SJSA1 (cell line): ENCODE measurements around the gene MTPN. TPM values are rescaled to one million over a fixed set of nuclear protein-coding genes. Genes with fewer than 3 reads are reported as not detected.

ENCODE experiments used
- DNase-seq, 2 experiments: peaks; one replicate each; pipeline ENCODE4 v3.0.0-alpha.2; 2015 to 2020; ENCODE audit warnings: low spot score in 2 of 2, low read depth in 1 of 2
- H3K27ac ChIP-seq: fragments of 250-450 bp; sonication (Bioruptor Pico); 2 replicates; pipeline ENCODE4 v1.5.1; 2020; ENCODE audit warnings: mild to moderate bottlenecking, moderate library complexity
- H3K27me3 ChIP-seq: fragments of 250-450 bp; sonication (Bioruptor Pico); replicated peaks from 2 replicates; pipeline ENCODE4 v1.5.1; 2020; ENCODE audit warnings: mild to moderate bottlenecking, moderate library complexity
- H3K36me3 ChIP-seq: fragments of 250-450 bp; sonication (Bioruptor Pico); 2 replicates; pipeline ENCODE4 v1.5.1; 2020; ENCODE audit warnings: mild to moderate bottlenecking
- H3K4me1 ChIP-seq: fragments of 250-450 bp; sonication (Bioruptor Pico); replicated peaks from 2 replicates; pipeline ENCODE4 v1.6.1; 2021; ENCODE audit warnings: mild to moderate bottlenecking
- H3K4me3 ChIP-seq: fragments of 250-450 bp; sonication (Bioruptor Pico); 2 replicates; pipeline ENCODE4 v1.5.1; 2020; ENCODE audit warnings: mild to moderate bottlenecking
- H3K9me3 ChIP-seq: fragments of 250-450 bp; sonication (Bioruptor Pico); replicated peaks from 2 replicates; pipeline ENCODE4 v1.5.1; 2020; ENCODE audit warnings: mild to moderate bottlenecking
- total RNA-seq: library from RNA; depleted of rRNA; stranded (reverse); fragments of >200 nt; shearing (Covaris generic); gene quantifications from 2 replicates; pipeline ENCODE4 v1.2.3, GENCODE V29; 2014

The MTPN gene
- total RNA-seq, 1 experiment from 2014 or later = 108 TPM

GRCh38 chr7:136000288-136000913 is 23.2 kb upstream of the MTPN start:
- Histone ChIP-seq H3K27me3 (no peaks in the 10 kb centered on the region), H3K4me1 (no peaks in the 10 kb centered on the region), H3K4me3 (no peak overlapping the region), H3K9me3 (no peaks in the 10 kb centered on the region), H3K36me3 (no peaks in the 10 kb centered on the region), H3K27ac (no peak overlapping the region)
- DNase-seq = no peak

GRCh38 chr7:135998081-135998480 is 20.9 kb upstream of the MTPN start:
- no peak for DNase-seq
- no peaks in the 10 kb centered on the region for H3K36me3 ChIP-seq
- peaks cover 6% of the 10 kb centered on the region for H3K4me1 ChIP-seq
- H3K27me3 ChIP-seq = no peaks in the 10 kb centered on the region
- no peaks in the 10 kb centered on the region for H3K9me3 ChIP-seq
- H3K27ac ChIP-seq = no peak overlapping the region
- H3K4me3 ChIP-seq = no peak overlapping the region

- Histone ChIP-seq H3K27ac (no peak overlapping the region), H3K4me3 (no peak overlapping the region), H3K4me1 (peaks cover 6% of the 10 kb centered on the region), H3K36me3 (no peaks in the 10 kb centered on the region), H3K9me3 (no peaks in the 10 kb centered on the region), H3K27me3 (no peaks in the 10 kb centered on the region)
- DNase-seq = no peak
Observed at GRCh38 chr7:135995748-135996147, 18.6 kb upstream of the MTPN start.

- Histone ChIP-seq H3K9me3 (no peaks in the 10 kb centered on the region), H3K27ac (no peak overlapping the region), H3K27me3 (no peaks in the 10 kb centered on the region), H3K4me1 (peaks cover 9% of the 10 kb centered on the region), H3K4me3 (no peak overlapping the region), H3K36me3 (no peaks in the 10 kb centered on the region)
- no peak for DNase-seq
Observed at GRCh38 chr7:135994466-135995205, 17.5 kb upstream of the MTPN start.

- Histone ChIP-seq H3K9me3 (no peaks in the 10 kb centered on the region), H3K27me3 (no peaks in the 10 kb centered on the region), H3K4me3 (no peak overlapping the region), H3K36me3 (no peaks in the 10 kb centered on the region), H3K27ac (no peak overlapping the region), H3K4me1 (peaks cover 9% of the 10 kb centered on the region)
- DNase-seq = no peak
Observed at GRCh38 chr7:135993950-135994349, 16.8 kb upstream of the MTPN start.

- Histone ChIP-seq H3K27ac (no peak overlapping the region), H3K27me3 (no peaks in the 10 kb centered on the region), H3K36me3 (no peaks in the 10 kb centered on the region), H3K9me3 (no peaks in the 10 kb centered on the region), H3K4me1 (peaks cover 9% of the 10 kb centered on the region), H3K4me3 (no peak overlapping the region)
- DNase-seq = no peak
Observed at GRCh38 chr7:135991906-135992305, 14.7 kb upstream of the MTPN start.

- no peaks in the 10 kb centered on the region for H3K9me3 ChIP-seq
- no peaks in the 10 kb centered on the region for H3K27me3 ChIP-seq
- H3K36me3 ChIP-seq = no peaks in the 10 kb centered on the region
- H3K4me3 ChIP-seq = no peak overlapping the region
- H3K27ac ChIP-seq = no peak overlapping the region
- no peak for DNase-seq
- H3K4me1 ChIP-seq = peaks cover 9% of the 10 kb centered on the region
Observed at GRCh38 chr7:135991322-135991721, 14.2 kb upstream of the MTPN start.

GRCh38 chr7:135990258-135990657 is 13.1 kb upstream of the MTPN start:
- Histone ChIP-seq H3K27me3 (no peaks in the 10 kb centered on the region), H3K27ac (no peak overlapping the region), H3K36me3 (no peaks in the 10 kb centered on the region), H3K4me1 (peaks cover 9% of the 10 kb centered on the region), H3K9me3 (no peaks in the 10 kb centered on the region), H3K4me3 (no peak overlapping the region)
- no peak for DNase-seq

GRCh38 chr7:135981958-135982646 is 4.9 kb upstream of the MTPN start:
- Histone ChIP-seq H3K4me1 (peaks cover 44% of the 10 kb centered on the region), H3K36me3 (peaks cover under 1% of the 10 kb centered on the region; the same call in 1 of the 2 replicates), H3K27ac (peak overlapping the region; percentile 97; the same call in 1 of the 2 replicates), H3K27me3 (no peaks in the 10 kb centered on the region), H3K9me3 (no peaks in the 10 kb centered on the region), H3K4me3 (peak overlapping the region; percentile 8)
- peak in 1 of 2 experiments; percentile 29 for DNase-seq

GRCh38 chr7:135980665-135981180 is 3.6 kb upstream of the MTPN start:
- DNase-seq = peak; percentile 62 to 79
- Histone ChIP-seq H3K27ac (peak overlapping the region; percentile 97), H3K9me3 (no peaks in the 10 kb centered on the region), H3K27me3 (no peaks in the 10 kb centered on the region), H3K36me3 (peaks cover 8% of the 10 kb centered on the region), H3K4me1 (peaks cover 51% of the 10 kb centered on the region), H3K4me3 (peak overlapping the region; percentile 18)

- DNase-seq = peak; percentile 59 to 81
- Histone ChIP-seq H3K9me3 (no peaks in the 10 kb centered on the region), H3K36me3 (peaks cover 14% of the 10 kb centered on the region), H3K4me3 (peak overlapping the region; percentile 18), H3K27ac (peak overlapping the region; percentile 97), H3K4me1 (peaks cover 57% of the 10 kb centered on the region), H3K27me3 (no peaks in the 10 kb centered on the region)
Observed at GRCh38 chr7:135980012-135980551, 2.9 kb upstream of the MTPN start.

GRCh38 chr7:135979471-135980011 is 2.4 kb upstream of the MTPN start:
- DNase-seq = peak; percentile 55 to 89
- H3K27me3 ChIP-seq = no peaks in the 10 kb centered on the region
- no peak overlapping the region for H3K4me3 ChIP-seq
- H3K9me3 ChIP-seq = no peaks in the 10 kb centered on the region
- peaks cover 57% of the 10 kb centered on the region for H3K4me1 ChIP-seq
- peak overlapping the region; percentile 97 for H3K27ac ChIP-seq
- peaks cover 20% of the 10 kb centered on the region for H3K36me3 ChIP-seq

- no peak for DNase-seq
- Histone ChIP-seq H3K9me3 (no peaks in the 10 kb centered on the region), H3K27ac (no peak overlapping the region), H3K4me1 (peaks cover 57% of the 10 kb centered on the region), H3K36me3 (peaks cover 29% of the 10 kb centered on the region), H3K27me3 (no peaks in the 10 kb centered on the region), H3K4me3 (no peak overlapping the region)
Observed at GRCh38 chr7:135978624-135979023, 1.5 kb upstream of the MTPN start.
